Breast epithelium (tissue), 3 donors: ENCODE data around the gene RERE.

Source experiments
- CTCF ChIP-seq, 3 donors: fragments of 450-650 bp; IDR thresholded peaks; one replicate each; pipeline ENCODE4 v1.5.1; 2016 to 2017; ENCODE audit warnings: antibody characterized with exemption in 3 of 3, mild to moderate bottlenecking in 3 of 3, moderate library complexity in 3 of 3
- POLR2A ChIP-seq: fragments of 450-650 bp; IDR thresholded peaks from one replicate; pipeline ENCODE4 v1.6.1; 2016; ENCODE audit warnings: antibody characterized with exemption, mild to moderate bottlenecking, moderate library complexity
- POLR2AphosphoS5 ChIP-seq, 3 donors: sonication (generic); formaldehyde crosslinking; IDR thresholded peaks; one replicate each; pipeline ENCODE4 v1.6.1; 2017; ENCODE audit warnings: antibody characterized with exemption in 3 of 3

GRCh38 chr1:8818325-8818775, 910 bp upstream of the RERE start:
- TF ChIP-seq CTCF (IDR thresholded peaks at IDR 0.05) (no peak), POLR2A (no peak), POLR2AphosphoS5 (IDR thresholded peaks at IDR 0.05) (no peak)
